Activated CD8-positive, alpha-beta memory T cell treated with anti-CD3 and anti-CD28 coated beads for 36 hours (primary cell): ENCODE data around the gene BANK1. TPM values are rescaled to one million over a fixed set of nuclear protein-coding genes. Genes with fewer than 3 reads are reported as not detected.

Source experiments
- CTCF ChIA-PET: fragments of 350-600 bp; sonication (Branson Sonifier 250); formaldehyde crosslinking; loops from one replicate; lab custom pipeline; 2021; ENCODE audit warnings: antibody characterized with exemption; lab: Charles Lee
- POLR2A ChIA-PET: fragments of 350-600 bp; sonication (Branson Sonifier 250); formaldehyde crosslinking; loops from one replicate; lab custom pipeline; 2021; ENCODE audit warnings: antibody characterized with exemption; lab: Charles Lee
- total RNA-seq, 2 experiments: library from RNA; stranded (reverse); gene quantifications; one replicate each; pipeline ENCODE4 v1.2.3, GENCODE V29; 2021

The BANK1 gene
- total RNA-seq, 2 experiments from 2014 or later, result 0.17 TPM; not detected in 1

DNA sequence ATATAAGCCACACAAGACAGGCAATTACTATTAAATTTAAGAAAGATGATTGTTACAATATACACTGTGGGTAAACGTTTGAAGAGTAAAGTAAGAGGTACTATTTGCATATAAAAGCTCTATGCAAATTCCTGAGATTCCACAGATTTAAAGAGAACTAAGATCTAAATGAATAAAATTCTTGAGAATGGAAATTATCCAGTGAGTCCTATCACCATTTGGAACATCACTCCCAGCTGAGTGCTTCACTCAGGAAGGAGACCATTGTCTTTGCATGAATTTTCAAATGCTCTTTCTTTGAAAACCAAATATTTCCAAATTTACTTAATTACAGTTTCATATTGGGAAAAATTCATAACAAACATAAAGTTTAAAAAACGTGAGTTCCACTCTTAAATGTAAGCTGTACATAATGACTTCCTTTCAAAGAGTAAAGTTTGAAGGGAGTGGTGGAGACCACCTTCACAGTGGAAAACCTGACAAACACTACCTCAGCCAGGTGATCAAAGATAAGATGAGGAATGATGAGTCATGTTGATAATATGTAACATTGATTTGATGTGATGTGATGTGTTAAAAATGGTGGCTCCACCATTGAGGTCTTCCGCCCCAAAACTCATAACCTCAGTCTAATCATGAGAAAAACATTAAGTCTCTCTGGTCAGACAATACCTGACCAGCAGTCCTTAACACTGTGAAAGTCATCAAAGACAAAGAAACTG, 159.9 kb downstream of the BANK1 start:
- CTCF ChIA-PET, result interaction anchor here (0.6 to 0.8 kb wide), 2 partner anchors 9 to 23 kb away, joined by 3 read pairs; no protein-coding TSS in a partner anchor
- POLR2A ChIA-PET, result no interaction called here

DNA sequence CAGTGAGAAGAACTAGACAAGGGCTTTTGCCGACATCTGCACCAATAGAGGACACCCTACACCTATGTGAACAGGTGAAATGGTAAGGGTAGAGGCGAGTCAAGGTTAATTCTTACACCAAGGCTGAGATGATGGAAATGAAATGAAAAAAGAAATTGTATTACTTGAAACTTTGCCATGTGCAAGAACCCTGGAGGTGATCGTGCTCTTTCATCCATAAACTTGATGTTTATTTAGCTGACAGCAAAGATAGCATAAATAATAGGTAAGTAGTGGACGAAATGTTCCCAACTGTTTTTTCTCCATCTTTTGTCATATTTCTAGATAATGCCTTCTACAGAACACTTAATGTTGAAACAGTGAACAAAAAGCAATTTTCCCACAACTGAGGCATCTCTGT, 162.5 kb downstream of the BANK1 start:
- CTCF ChIA-PET, result no interaction called here
- POLR2A ChIA-PET, result no interaction called here

DNA sequence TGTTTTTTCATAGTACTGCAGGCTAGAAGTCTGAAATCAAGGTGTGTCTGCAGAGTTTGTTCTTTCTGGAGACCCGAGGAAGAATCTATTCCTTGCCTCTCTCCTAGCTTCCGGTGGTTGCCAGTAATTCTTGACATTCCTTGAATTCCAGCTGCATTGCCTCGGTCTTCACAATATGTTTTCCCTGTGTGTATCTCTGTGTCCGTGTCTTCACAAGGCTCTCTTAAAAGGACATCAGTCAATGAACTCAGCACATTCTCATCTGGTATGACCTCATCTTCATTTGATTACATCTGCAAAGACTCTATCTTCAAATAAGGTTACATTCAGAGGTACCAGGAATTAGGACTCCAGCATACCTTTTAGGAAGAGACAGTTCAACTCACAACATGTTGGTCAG, 163.4 kb downstream of the BANK1 start:
- CTCF ChIA-PET, result no interaction called here
- POLR2A ChIA-PET, result no interaction called here

DNA sequence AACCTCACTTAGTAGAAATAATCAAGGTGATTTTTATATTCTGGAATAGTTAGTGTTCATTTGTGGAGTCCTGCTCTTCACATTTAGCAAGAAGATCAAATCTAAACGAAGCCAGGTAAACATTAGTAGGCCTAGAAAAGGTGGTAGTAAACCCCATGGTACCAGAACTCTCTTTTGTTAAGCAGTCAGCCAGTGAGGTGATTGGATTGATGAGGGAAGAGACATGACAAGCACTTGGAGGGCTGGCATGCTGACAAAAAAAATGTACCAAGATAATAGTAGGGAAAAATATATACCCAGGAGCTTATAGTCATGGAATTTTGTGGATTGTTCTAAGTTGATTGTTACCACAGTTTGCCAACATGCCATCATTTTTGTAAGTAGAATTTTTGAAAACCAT, 163.8 kb downstream of the BANK1 start:
- ChIA-PET POLR2A (no interaction called here), CTCF (no interaction called here)

DNA sequence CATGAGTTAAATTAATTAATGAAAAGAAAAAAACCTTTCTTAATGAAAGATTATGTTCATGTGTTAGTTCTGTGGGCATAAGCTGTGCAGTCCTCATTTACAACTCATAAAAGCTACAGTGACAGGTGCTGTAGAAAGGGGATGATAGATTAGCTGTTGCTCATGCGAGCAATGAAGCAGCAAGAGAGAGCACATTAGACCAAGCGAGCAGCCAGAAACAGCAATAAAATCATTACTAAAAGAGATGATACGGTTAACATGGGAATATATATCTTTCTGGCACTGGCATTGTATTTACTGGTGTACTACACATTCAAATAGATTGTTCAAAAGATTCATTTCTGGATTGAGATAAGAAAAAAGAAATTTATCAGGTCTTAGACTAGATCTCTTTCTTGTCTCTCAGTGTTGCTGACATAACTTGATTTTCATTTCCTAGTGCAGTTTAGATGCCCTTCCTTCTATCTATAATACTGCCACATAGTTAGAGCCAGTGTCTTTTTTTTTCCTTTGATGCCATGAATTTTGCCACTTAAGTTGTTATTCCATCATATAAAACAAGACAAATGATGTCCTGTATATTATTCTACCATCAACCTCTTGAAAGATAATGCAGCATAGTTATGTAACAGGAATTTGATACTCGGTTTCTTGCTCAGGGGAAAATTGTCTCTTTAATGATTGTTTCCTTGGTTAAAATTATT, 164.6 kb downstream of the BANK1 start:
- CTCF ChIA-PET, result no interaction called here

DNA sequence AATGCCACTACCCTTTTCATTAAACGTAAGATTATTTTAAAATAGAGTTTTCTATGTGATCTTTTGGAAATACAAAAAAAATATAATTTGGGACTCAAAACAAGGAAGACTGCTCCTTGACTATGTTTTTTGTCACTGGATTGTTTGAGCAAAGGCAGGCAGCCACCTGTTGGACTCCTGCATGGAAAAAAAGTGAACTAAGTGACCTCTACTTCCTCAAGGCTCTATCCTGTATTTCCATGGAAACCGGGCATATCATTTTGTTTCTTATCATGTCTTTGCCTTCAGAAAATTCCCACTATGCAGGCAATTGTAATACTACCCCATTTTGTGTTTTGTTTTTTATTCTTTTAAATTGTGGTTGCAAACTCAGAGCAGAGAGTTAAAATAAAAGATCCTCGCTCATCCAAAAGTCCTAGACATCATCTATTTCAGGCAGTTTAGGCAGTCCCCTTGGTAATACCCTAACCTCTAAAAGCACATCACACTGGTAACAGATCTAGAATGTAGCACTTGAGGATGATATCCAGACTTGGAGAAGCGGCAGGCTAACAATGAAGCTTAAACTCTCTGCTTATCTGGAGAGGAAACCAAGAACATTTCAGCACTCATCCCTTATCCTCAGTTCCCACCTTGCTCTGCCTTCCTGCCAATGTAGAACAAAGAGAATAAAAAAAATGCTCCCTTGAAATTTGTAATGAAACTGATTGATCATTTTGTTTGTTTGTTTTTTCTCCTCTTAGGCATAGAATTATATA, 165.7 kb downstream of the BANK1 start:
- ChIA-PET CTCF (no interaction called here), POLR2A (no interaction called here)

More for the DNA sequence above, 164.6 kb downstream of the BANK1 start:
- POLR2A ChIA-PET, result no interaction called here

DNA sequence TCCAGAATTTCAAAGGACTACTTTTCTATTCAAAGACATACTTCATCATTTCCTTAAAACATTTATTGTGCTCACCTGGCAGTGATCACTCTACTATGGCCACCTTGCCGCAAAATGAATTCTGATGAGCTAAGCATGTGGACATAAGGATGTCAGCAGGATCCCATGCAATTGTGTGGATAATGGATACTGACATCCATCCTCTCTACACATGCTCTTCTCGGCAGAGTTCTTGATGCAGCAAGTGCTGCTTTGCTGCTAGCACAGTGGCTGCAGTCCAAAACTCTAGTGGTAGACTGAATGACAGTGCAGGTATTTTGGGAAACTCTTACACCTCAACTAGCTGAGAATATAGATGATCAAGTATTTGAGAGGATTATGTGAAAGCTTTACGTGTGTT, 168.0 kb downstream of the BANK1 start:
- POLR2A ChIA-PET, result no interaction called here
- CTCF ChIA-PET, result no interaction called here

DNA sequence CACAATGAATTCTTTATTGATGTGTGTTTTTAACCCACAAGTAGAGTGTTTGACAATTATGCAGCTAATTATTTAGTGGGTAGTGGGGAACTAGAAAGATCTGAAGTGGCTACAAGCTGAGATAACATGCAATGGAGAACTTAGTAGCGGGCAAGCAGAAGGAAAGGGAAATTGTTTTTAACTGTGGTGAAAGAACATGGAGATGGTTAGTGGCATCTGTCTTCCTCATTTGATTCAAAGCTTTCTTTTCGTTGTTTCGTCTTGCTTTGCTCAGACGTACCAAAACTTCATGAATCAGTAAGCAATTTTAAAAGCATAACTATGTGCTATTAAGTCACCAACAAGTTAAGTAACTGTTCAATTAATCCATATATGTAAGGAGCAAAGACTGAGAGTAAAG, 169.9 kb downstream of the BANK1 start:
- ChIA-PET CTCF (no interaction called here), POLR2A (no interaction called here)

DNA sequence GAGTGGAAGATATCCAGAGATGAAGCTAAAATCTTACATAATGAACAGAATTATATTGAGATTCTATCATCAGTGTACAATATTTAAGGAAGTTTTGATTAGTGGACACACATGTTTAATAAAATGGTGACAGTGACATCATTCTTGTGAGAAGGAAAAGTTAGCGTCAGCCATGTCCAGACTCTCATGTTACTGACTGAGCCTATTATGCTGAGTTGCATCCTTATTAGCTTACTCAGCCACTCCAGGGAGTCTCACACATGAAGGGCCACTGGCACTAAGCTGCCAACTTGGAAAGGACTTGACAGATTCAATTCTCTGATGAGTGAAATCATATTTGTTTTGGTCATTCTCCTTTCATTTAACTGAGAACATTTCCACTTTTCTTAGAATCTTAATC, 170.6 kb downstream of the BANK1 start:
- ChIA-PET POLR2A (no interaction called here), CTCF (no interaction called here)

DNA sequence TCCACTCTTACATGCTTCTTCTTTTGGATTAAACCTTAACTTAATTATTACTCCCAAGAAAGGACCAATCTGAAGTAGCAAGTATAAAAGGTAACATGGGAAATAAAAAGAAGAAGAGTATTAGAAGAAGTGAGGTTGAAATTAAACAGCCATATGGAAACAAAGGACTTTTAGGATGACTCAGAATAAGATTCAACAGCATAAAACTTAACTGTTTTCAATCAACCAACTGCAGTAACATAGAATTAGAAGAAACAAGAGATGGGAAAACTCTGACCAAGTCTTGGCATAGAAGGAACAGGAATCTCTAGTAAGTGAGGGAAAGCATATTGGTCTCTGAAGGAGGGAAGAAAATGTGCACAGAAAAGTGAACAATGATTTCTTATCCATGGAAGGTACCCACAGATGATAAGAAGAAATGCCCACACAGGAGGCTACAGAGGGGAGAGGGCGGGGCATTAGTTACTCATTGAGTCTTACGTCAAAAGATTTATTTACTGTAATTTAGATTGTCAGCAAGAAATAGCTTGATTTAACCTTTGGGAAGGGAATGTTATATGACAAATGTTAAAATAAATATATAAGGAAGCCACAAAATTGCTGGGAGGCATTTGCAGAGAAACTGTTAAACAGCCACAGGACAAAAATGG, 177.3 kb downstream of the BANK1 start:
- ChIA-PET CTCF (no interaction called here), POLR2A (no interaction called here)

DNA sequence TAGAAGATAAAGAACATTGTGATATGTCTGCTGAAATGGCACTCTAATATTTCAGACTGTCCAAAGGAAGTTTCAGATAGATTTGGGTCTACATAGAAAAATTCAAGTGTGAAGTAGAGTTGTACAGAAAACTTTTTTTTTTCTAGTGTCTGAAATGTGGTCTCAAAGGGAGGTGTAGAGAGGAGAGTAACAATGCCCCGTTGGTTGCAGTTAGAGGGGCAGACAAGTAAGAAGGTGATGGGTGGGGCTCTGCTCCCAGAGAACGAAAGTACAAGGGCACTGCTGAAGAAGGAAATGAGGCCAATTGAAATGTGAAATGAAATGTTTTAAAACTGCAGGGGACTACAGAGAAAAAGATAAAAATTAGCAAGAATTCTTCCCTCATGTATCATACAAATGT, 177.8 kb downstream of the BANK1 start:
- ChIA-PET CTCF (no interaction called here), POLR2A (no interaction called here)

DNA sequence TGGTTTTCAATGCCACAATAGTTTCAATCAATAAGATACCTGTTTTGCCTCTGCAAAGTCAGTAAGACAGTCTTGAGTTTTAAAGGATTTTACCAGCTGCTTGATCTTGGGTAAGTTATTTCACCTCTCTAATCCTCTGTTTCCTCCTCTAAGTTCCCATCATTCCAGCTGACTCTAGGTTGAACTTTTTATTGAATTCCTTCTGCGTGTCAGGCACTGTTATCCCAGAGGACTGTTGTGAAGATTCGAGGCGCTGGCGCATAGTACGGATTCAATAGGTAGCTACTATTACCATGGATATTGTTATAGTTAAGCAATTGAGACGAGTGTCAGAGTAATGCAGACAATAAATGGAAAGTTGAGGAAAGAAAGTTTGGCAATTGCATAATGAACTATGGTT, 179.4 kb downstream of the BANK1 start:
- POLR2A ChIA-PET, result no interaction called here

DNA sequence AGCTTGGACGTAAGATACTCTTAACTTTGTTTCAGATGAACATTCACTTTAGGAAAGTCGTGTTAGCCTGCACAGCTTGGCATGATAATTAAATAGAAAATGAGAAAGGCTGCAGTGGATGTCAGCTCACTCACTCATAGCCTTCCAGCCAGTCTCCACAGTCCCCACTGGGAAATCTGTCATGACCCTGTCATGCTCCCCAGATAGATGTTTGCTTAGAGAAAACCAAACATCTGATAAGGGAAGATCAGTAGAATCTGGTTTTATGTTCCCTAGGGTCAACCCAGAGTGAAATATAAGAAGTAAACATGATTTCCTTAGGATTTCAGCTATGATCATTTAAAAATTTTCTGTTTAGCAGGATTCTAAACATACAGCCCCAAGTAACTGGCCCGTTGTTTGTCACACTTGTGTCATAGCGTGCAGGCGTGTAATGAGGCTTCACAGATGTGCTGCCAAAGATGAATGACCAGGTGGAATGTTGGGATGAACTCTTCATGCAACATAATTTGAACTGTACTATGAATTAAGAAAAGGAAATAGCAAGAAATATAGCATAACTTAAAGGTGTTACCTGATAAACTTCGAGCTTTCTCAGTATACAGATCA, 180.1 kb downstream of the BANK1 start:
- POLR2A ChIA-PET, result no interaction called here
- CTCF ChIA-PET, result no interaction called here

More for the DNA sequence above, 179.4 kb downstream of the BANK1 start:
- CTCF ChIA-PET, result no interaction called here

DNA sequence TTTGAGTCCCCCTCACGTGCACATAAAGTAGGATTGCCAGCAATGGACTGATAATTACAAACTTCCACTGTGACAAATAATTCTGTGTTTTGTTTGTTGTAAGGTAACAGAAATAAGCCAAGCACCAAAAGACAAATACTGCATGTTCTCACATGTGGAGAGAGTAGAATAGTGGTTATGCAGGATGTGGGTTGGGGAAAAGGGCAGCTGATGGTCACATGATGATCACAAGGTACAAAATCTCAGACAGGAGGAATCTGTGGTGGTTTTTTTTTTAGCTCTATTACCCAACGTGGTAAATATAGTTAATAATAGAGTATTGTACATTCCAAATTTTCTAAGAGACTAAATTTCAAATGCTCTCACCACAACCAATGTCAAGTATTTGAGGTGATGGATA, 182.3 kb downstream of the BANK1 start:
- CTCF ChIA-PET, result no interaction called here
- POLR2A ChIA-PET, result interaction anchor here (0.6 kb wide), 1 partner anchor 9 kb away, joined by 6 read pairs; no protein-coding TSS in a partner anchor

DNA sequence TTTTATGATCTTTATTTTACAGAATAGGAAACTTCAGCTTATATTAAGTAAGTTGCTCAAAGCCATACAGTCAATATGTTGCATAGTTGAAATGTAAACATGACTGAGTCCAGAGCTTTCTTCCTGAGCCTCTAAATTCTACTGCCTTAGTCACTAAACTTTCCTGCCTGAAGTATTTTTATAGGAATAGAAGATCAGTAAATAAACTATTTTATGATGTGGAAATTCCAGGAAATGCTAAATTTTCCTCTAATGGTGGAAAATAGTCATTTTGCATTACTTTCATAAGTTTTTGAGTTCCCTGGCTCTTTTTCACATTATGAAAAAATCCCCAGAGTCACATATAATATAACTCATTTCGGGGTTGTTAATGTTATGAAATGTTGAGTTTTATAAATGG, 182.8 kb downstream of the BANK1 start:
- ChIA-PET CTCF (interaction anchor here (0.8 kb wide), 1 partner anchor 23 kb away, joined by 3 read pairs; no protein-coding TSS in a partner anchor), POLR2A (interaction anchor here (0.6 kb wide), 1 partner anchor 9 kb away, joined by 6 read pairs; no protein-coding TSS in a partner anchor)

DNA sequence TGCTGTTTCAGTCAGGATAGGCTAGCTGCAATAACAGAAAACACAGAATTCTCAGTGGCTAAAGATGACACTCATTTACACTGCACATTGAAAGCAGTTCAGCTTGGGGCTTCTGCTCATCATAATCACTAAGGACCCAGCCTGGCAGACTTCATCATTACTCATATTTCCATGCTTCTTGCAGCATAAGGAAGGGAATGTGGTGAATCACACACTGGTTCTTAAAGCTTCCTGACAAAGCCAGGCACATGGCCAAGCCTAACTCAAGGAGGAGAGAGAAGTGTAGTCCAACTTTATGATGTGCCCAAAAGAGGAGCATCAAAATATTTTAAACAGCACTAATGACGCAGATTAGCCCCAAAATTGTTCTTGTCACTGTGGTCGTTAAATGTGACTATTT, 186.5 kb downstream of the BANK1 start:
- ChIA-PET CTCF (no interaction called here), POLR2A (no interaction called here)

DNA sequence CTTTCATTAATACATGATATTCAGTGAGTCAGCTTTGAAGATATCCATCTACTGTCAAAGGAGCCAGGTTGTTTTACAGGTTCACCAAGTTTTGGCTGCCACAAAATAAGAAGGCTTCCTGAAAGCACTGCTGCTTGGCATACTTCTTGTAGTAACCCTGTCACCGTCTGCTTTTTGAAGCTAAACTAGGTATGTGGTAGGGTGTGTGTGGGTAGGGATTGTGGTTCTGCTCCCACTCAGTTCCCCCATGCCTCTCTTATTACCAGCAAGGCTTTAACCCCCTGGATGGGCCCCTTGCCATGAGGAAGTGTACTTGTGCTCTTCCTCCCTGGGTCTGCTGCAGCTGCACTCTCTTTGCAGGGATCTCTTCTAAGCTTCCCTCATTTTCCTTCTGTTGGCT, 191.2 kb downstream of the BANK1 start:
- POLR2A ChIA-PET, result interaction anchor here (0.6 kb wide), 1 partner anchor 9 kb away, joined by 6 read pairs; no protein-coding TSS in a partner anchor

DNA sequence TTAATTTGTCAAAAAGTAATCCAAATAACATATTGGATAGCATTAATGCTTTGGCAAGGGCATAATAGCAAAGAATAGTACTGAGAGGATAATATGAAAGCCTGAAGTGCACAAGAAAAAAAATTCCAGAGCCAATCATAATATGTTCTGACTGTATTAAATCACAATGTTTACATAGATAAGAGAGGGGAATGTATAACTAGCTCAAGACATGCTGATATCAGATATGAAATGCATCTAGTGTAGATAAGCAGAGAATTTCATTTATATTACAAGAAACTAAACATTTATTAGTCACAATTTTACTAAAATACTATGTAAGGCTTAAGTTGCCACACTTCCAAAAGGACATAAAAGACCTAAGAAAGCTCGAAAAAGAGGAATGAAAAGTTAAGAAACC, 193.3 kb downstream of the BANK1 start:
- ChIA-PET POLR2A (no interaction called here), CTCF (no interaction called here)

More for the DNA sequence above, 191.2 kb downstream of the BANK1 start:
- CTCF ChIA-PET, result no interaction called here

DNA sequence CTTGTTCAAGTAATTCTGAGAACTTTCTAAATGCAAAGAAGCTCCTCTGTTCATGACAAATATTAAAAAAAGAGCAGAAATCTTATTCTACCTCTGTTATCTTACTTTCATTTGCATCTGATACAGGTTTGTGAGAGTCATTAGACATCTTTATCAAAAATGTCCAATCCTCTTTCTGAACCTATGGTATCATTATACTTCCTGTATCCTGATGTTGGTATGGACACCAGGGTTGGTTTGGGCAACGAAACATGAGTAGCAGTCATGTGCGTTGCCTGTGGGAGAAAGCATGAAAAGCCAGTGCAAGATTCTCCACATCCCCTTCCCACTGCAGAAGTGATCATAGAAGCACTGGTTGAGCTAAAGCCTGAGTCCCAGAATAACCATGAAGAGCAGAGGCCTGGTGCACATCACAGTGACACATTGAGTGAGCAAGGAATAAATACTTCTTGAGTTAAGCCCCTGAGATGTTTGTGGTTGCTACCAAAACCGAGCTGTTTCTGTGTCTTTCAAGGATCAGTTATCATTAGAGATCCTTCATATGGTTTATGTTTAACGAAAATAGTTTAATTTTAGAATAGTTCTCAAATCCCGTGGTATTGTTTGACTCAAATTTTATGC, 197.2 kb downstream of the BANK1 start:
- CTCF ChIA-PET, result no interaction called here
- POLR2A ChIA-PET, result no interaction called here
